H9 (cell line): Measurements from ENCODE around the gene NTF3. TPM values are rescaled to one million over a fixed set of nuclear protein-coding genes. Genes with fewer than 3 reads are reported as not detected.

Source experiments
- DNase-seq: peaks from one replicate; pipeline ENCODE4 v3.0.0-alpha.2; 2017
- H2AFZ ChIP-seq: one replicate; pipeline ENCODE4 v1.6.1; 2013; ENCODE audit warnings: mild to moderate bottlenecking, low read length, control low read depth, moderate library complexity
- H2AK5ac ChIP-seq: 2 replicates; pipeline ENCODE4 v1.6.1; 2013; ENCODE audit warnings: low read length, control low read depth, mixed read lengths; ENCODE audit not compliant: insufficient read length
- H2BK120ac ChIP-seq: one replicate; pipeline ENCODE4 v1.6.1; 2013; ENCODE audit warnings: low read depth, mild to moderate bottlenecking, low read length, control low read depth, inconsistent platforms; ENCODE audit not compliant: poor library complexity, severe bottlenecking
- H2BK12ac ChIP-seq: 2 replicates; pipeline ENCODE4 v1.6.1; 2013; ENCODE audit warnings: low read length, control low read depth, mixed read lengths, low read depth; ENCODE audit not compliant: insufficient read length
- H2BK15ac ChIP-seq: 2 replicates; pipeline ENCODE4 v1.6.1; 2013; ENCODE audit warnings: low read depth, low read length, control low read depth
- H2BK20ac ChIP-seq: one replicate; pipeline ENCODE4 v1.6.1; 2013; ENCODE audit warnings: low read depth, mild to moderate bottlenecking, low read length, control low read depth, inconsistent platforms; ENCODE audit not compliant: poor library complexity, severe bottlenecking
- H2BK5ac ChIP-seq: 2 replicates; pipeline ENCODE4 v1.6.1; 2013; ENCODE audit warnings: low read length, control low read depth, mixed read lengths; ENCODE audit not compliant: insufficient read length
- H3K14ac ChIP-seq: 2 replicates; pipeline ENCODE4 v1.6.1; 2013; ENCODE audit warnings: low read length, control low read depth; ENCODE audit not compliant: insufficient read depth
- H3K18ac ChIP-seq: 2 replicates; pipeline ENCODE4 v1.6.1; 2013; ENCODE audit warnings: low read depth, mild to moderate bottlenecking, mixed read lengths, low read length, control low read depth; ENCODE audit not compliant: insufficient read length
- H3K23ac ChIP-seq: 2 replicates; pipeline ENCODE4 v1.6.1; 2013; ENCODE audit warnings: low read length, control low read depth, mixed read lengths, low read depth; ENCODE audit not compliant: insufficient read length
- H3K23me2 ChIP-seq: 2 replicates; pipeline ENCODE4 v1.6.1; 2013; ENCODE audit warnings: low read depth, mild to moderate bottlenecking, mixed read lengths, low read length, control low read depth; ENCODE audit not compliant: insufficient read length, poor library complexity, severe bottlenecking
- H3K27ac ChIP-seq: 2 replicates; pipeline ENCODE4 v1.5.1; 2013; ENCODE audit warnings: low read length, control low read depth, mixed read lengths, low read depth; ENCODE audit not compliant: insufficient read length
- H3K27me3 ChIP-seq: 2 replicates; pipeline ENCODE4 v1.6.1; 2013; ENCODE audit warnings: low read length, control low read depth, inconsistent platforms; ENCODE audit not compliant: insufficient read depth
- H3K4ac ChIP-seq: 2 replicates; pipeline ENCODE4 v1.6.1; 2013; ENCODE audit warnings: low read depth, mild to moderate bottlenecking, control low read depth, inconsistent platforms, low read length, moderate library complexity
- H3K4me1 ChIP-seq: 2 replicates; pipeline ENCODE4 v1.6.1; 2013; ENCODE audit warnings: low read length, control low read depth, inconsistent platforms; ENCODE audit not compliant: insufficient read depth
- H3K4me2 ChIP-seq: 2 replicates; pipeline ENCODE4 v1.6.1; 2013; ENCODE audit warnings: low read length, control low read depth, mixed read lengths; ENCODE audit not compliant: insufficient read length, insufficient read depth
- H3K56ac ChIP-seq: 2 replicates; pipeline ENCODE4 v1.6.1; 2013; ENCODE audit warnings: low read depth, mild to moderate bottlenecking, mixed read lengths, low read length, control low read depth; ENCODE audit not compliant: insufficient read length
- H3K79me1 ChIP-seq: 2 replicates; pipeline ENCODE4 v1.6.1; 2013; ENCODE audit warnings: low read depth, mild to moderate bottlenecking, moderate library complexity, low read length, control low read depth, inconsistent platforms; ENCODE audit not compliant: insufficient read depth, poor library complexity, severe bottlenecking
- H3K79me2 ChIP-seq: 2 replicates; pipeline ENCODE4 v1.6.1; 2013; ENCODE audit warnings: low read length, control low read depth, inconsistent platforms; ENCODE audit not compliant: insufficient read depth
- H3K9ac ChIP-seq: 2 replicates; pipeline ENCODE4 v1.6.1; 2013; ENCODE audit warnings: low read length, control low read depth, mixed read lengths; ENCODE audit not compliant: insufficient read length; ENCODE audit errors: extremely low read depth
- H3K9me3 ChIP-seq: one replicate; pipeline ENCODE4 v1.6.1; 2013; ENCODE audit warnings: low read depth, low read length, inconsistent platforms; ENCODE audit not compliant: control insufficient read depth
- H3T11ph ChIP-seq: one replicate; pipeline ENCODE4 v1.6.1; 2013; ENCODE audit warnings: mild to moderate bottlenecking, low read length, control low read depth, inconsistent platforms
- H4K20me1 ChIP-seq: one replicate; pipeline ENCODE4 v1.6.1; 2013; ENCODE audit not compliant: control insufficient read depth, insufficient read length, insufficient read depth
- H4K5ac ChIP-seq: 2 replicates; pipeline ENCODE4 v1.6.1; 2013; ENCODE audit warnings: low read depth, mild to moderate bottlenecking, mixed read lengths, low read length, control low read depth; ENCODE audit not compliant: insufficient read length
- H4K8ac ChIP-seq: replicated peaks from 2 replicates; pipeline ENCODE4 v1.6.1; 2013; ENCODE audit warnings: low read length, control low read depth, mixed read lengths, low read depth; ENCODE audit not compliant: insufficient read length
- H4K91ac ChIP-seq: 2 replicates; pipeline ENCODE4 v1.6.1; 2013; ENCODE audit warnings: low read depth, mild to moderate bottlenecking, moderate library complexity, mixed read lengths, low read length, control low read depth; ENCODE audit not compliant: insufficient read length
- H3K27ac Mint-ChIP-seq, 3 experiments: 2 replicates in 2 of 3; 3 replicates in 1 of 3; pipeline ENCODE4 v1.8.0; 2020 to 2021; ENCODE audit warnings: mixed read lengths in 3 of 3, mild to moderate bottlenecking in 1 of 3, moderate library complexity in 1 of 3
- H3K27me3 Mint-ChIP-seq: 2 replicates; pipeline ENCODE4 v1.8.0; 2021; ENCODE audit warnings: low read depth, mild to moderate bottlenecking, moderate library complexity, mixed read lengths
- H3K36me3 Mint-ChIP-seq, 3 experiments: 2 replicates in 2 of 3; 3 replicates in 1 of 3; pipeline ENCODE4 v1.8.0; 2020 to 2021; ENCODE audit warnings: low read depth in 3 of 3, mixed read lengths in 3 of 3; ENCODE audit not compliant: insufficient read depth in 1 of 3
- H3K4me1 Mint-ChIP-seq, 2 experiments: 2 replicates each; pipeline ENCODE4 v1.8.0; 2020; ENCODE audit warnings: mixed read lengths in 2 of 2
- H3K4me3 Mint-ChIP-seq, 2 experiments: 2 replicates in 1 of 2; 3 replicates in 1 of 2; pipeline ENCODE4 v1.8.0; 2020 to 2021; ENCODE audit warnings: mild to moderate bottlenecking in 2 of 2, mixed read lengths in 2 of 2, moderate library complexity in 1 of 2
- H3K9me3 Mint-ChIP-seq, 2 experiments: 2 replicates in 1 of 2; 3 replicates in 1 of 2; pipeline ENCODE4 v1.8.0; 2020; ENCODE audit warnings: mild to moderate bottlenecking in 2 of 2, mixed read lengths in 2 of 2, moderate library complexity in 1 of 2
- total RNA-seq: library from RNA; stranded (reverse); gene quantifications from 2 replicates; pipeline ENCODE4 v1.2.1, GENCODE V29; 2021
- TF ChIP-seq, protein P1 (sequence below): fragments of 200-600 bp; sonication (generic); conservative IDR thresholded peaks from 3 replicates; pipeline ENCODE4 v1.8.0; 2021; ENCODE audit warnings: antibody characterized with exemption, mild to moderate bottlenecking

The NTF3 gene
- total RNA-seq, 1 experiment from 2014 or later, result 0.48 TPM

DNA sequence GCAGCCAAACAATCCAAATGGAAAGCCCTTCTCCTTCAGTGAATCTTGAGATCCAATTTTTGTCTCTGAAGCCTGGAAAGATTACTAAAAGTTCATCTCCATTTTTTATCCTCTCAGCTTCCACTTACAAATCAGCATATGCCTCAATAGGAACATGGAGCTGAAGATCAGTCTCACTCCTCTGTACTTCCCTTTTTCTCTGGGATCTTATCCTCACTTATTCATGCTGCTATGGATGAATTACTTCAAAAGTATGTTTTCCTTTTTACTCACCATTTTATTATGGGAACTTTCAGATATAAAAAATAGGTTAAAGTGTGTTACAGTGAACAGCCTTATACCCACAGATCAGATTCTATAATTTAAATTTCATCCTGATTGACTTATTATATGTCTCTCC, 14.4 kb upstream of the NTF3 start:
- no peak overlapping the region for H2AK5ac ChIP-seq
- H3K9ac ChIP-seq, result no peak overlapping the region
- H3K9me3 ChIP-seq, result no peaks in the 10 kb centered on the region
- no peak overlapping the region for H3K4ac ChIP-seq
- no peaks in the 10 kb centered on the region for H3K36me3 Mint-ChIP-seq
- no peak overlapping the region for H4K5ac ChIP-seq
- H4K8ac ChIP-seq, result no peak overlapping the region
- no peaks in the 10 kb centered on the region; a peak in 1 of 5 replicates for H3K9me3 Mint-ChIP-seq
- no peak overlapping the region for H3K18ac ChIP-seq
- H3K23me2 ChIP-seq, result no peaks in the 10 kb centered on the region
- no peaks in the 10 kb centered on the region for H3K79me2 ChIP-seq
- H3K4me2 ChIP-seq, result no peak overlapping the region
- H3K4me1 ChIP-seq, result no peaks in the 10 kb centered on the region
- no peak overlapping the region for H2BK12ac ChIP-seq
- H2BK120ac ChIP-seq, result no peak overlapping the region
- no peak overlapping the region for H4K91ac ChIP-seq
- H3K4me3 Mint-ChIP-seq, result no peak overlapping the region
- no peaks in the 10 kb centered on the region for H3K27me3 ChIP-seq
- H3K27ac Mint-ChIP-seq, result no peak overlapping the region
- no peak overlapping the region for H3K23ac ChIP-seq
- H3T11ph ChIP-seq, result no peak overlapping the region
- no peak overlapping the region for H3K27ac ChIP-seq
- no peak overlapping the region for H2AFZ ChIP-seq
- H3K79me1 ChIP-seq, result no peaks in the 10 kb centered on the region
- TF ChIP-seq, protein P1, sequence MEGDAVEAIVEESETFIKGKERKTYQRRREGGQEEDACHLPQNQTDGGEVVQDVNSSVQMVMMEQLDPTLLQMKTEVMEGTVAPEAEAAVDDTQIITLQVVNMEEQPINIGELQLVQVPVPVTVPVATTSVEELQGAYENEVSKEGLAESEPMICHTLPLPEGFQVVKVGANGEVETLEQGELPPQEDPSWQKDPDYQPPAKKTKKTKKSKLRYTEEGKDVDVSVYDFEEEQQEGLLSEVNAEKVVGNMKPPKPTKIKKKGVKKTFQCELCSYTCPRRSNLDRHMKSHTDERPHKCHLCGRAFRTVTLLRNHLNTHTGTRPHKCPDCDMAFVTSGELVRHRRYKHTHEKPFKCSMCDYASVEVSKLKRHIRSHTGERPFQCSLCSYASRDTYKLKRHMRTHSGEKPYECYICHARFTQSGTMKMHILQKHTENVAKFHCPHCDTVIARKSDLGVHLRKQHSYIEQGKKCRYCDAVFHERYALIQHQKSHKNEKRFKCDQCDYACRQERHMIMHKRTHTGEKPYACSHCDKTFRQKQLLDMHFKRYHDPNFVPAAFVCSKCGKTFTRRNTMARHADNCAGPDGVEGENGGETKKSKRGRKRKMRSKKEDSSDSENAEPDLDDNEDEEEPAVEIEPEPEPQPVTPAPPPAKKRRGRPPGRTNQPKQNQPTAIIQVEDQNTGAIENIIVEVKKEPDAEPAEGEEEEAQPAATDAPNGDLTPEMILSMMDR, result no peak
- no peak overlapping the region for H3K56ac ChIP-seq
- H3K14ac ChIP-seq, result no peak overlapping the region
- peaks cover 5% of the 10 kb centered on the region for H3K27me3 Mint-ChIP-seq
- no peaks in the 10 kb centered on the region for H4K20me1 ChIP-seq
- H3K4me1 Mint-ChIP-seq, result no peaks in the 10 kb centered on the region
- H2BK20ac ChIP-seq, result no peak overlapping the region
- H2BK15ac ChIP-seq, result no peak overlapping the region
- no peak for DNase-seq
- H2BK5ac ChIP-seq, result no peak overlapping the region
